ENCODE results near the gene TACO1.

GRCh38 chr17:63611354-63611753 is 10.7 kb downstream of the TACO1 start:
- TF ChIP-seq CTCF (IDR thresholded peaks at IDR 0.05) (no peak), POLR2A (IDR thresholded peaks at IDR 0.05) (no peak)

Measured in uterus (tissue), 2 donors.